HG02623 (cell line): ENCODE measurements around the gene MORN2.
"Not testable (repeated sequence)": the region's sequence is repeated elsewhere in the genome, so short reads cannot be mapped to it uniquely, and the experiment has no call there.

Source experiments
- ATAC-seq: cut with Tn5 transposase; IDR thresholded peaks from one replicate; pipeline ENCODE4 v1.9.1; 2021; ENCODE audit warnings: moderate library complexity; ENCODE audit not compliant: unreplicated experiment

The MORN2 gene

DNA sequence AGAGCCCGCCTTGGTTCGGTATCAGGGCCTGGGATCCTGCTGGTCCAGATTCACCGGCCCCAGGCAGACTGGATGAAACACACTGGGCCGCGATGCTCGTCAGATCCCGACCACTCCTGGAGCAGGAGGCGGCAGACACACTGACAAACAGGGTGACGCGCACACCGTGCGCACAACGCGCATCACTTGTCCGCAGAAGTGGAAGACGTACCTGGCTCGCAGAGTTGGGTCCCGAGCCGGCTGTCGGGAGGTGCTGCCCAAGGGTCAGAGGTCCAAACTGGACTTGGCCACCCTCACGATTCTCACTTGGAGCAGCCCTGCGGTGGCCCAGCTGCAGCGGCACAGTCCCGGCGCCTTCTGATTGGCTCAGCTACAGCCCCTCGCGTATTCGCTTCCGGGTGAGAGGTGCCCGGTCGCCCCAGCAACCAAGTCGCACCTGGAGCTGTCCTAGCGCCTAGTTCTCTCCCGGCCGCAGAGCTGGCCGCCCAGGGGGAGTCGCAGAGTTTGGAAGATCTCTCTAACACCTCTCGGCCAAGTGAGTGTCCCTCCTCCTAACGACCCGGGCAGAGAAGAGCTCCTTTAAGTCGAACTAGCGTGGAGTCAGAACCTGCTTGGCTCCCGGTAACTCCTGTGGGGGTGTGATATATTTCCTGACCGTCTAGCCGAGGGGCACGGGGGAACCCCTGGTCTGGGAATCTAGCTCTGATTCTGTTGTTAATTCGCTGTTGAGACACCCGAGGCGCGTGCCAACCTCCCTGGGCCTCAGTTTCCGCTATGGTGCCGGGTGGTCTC is at the start of gene MORN2, which contains the start of gene DHX57:
TSS of gene MORN2 (plus strand) at position 401 of the 792 bp plus-strand sequence.
TSS of gene DHX57 (minus strand) at position 359 of the 792 bp plus-strand sequence. CDS start 7,529 bp downstream, outside the sequence.
- peak; percentile 100 for ATAC-seq

GRCh38 chr2:38827539-38828145 is 48.1 kb upstream of the MORN2 start:
- ATAC-seq = not testable (repeated sequence)

DNA sequence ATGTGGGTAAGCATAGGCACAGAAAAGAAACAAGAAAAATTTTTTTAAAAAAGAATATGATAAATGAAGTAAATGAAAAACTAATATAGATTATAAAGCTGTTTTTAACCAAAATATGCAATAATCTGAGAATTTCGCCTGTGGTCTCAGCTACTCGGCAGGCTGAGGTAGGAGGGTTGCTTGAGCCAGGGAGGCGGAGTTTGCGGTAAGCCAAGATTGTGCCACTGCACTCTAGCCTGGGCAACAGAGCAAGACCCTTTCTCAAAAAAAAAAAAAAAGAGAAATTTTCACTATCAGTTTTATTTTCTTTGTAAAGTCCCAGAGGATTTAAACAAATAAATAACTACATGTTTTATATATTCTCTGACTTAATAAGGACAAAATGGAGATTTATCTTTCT is 47.3 kb upstream of the MORN2 start:
- no peak for ATAC-seq

DNA sequence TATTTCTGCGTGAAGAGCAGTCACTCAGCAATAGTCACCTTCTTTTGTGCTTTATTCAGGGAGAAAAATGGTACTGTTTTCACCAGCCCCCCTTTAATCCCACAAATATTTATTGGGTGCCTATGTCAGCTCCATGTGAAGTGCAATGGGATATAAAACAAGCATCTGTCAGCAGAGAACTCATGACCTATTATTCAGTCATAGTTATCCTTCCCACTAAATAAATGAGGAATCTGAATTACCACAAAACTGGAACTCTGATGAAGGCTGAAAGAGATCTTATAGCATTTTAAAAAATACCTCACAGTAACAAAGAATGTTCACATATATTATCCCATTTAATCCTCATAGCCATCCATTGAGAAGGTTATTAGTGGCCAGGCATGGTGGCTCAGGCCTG is 45.8 kb upstream of the MORN2 start:
- no peak for ATAC-seq

GRCh38 chr2:38830526-38831159 is 45.1 kb upstream of the MORN2 start:
- no peak for ATAC-seq

- ATAC-seq = no peak
Measured at GRCh38 chr2:38835015-38835601, 40.7 kb upstream of the MORN2 start.

DNA sequence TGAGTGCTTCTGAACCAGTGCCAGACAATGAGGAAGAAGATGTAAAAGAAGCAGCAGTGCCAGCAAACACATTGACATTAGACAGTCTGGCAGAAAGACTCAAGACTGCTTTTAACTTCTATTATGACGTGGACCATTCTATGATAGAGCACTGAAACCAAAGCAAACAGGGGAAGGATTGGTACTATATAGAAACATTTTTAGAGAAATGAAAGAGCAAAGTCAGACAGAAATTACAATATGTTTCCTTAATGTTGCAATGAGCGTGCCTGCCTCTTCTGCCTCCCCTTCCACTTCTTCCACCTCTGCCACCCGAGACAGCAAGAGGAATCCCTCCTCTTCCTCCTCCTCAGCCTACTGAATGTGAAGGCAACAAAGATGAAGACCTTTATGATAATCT is 39.8 kb upstream of the MORN2 start:
- peak; percentile 81 for ATAC-seq

GRCh38 chr2:38836791-38837190 is 39.0 kb upstream of the MORN2 start:
- no peak for ATAC-seq

DNA sequence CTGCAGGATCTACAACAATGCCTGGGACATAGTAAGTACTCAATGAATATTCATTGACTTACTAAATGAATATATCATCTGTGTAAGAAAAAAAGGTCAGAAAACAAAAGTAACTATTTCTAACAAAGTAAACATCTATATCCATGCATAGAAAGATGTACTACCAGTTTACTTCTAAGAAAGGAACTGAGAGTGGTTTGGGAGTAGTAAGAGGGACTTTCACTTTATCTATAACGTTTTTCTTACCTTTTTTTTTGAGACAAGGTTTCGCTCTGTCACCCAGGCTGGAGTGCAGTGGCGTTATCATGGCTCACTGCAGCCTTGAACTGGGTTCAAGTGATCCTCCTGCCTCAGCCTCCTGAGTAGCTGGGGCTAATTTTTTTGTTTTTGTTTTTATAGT is 25.7 kb upstream of the MORN2 start:
- peak; percentile 75 for ATAC-seq

GRCh38 chr2:38856165-38856564 is 19.6 kb upstream of the MORN2 start:
- no peak for ATAC-seq

DNA sequence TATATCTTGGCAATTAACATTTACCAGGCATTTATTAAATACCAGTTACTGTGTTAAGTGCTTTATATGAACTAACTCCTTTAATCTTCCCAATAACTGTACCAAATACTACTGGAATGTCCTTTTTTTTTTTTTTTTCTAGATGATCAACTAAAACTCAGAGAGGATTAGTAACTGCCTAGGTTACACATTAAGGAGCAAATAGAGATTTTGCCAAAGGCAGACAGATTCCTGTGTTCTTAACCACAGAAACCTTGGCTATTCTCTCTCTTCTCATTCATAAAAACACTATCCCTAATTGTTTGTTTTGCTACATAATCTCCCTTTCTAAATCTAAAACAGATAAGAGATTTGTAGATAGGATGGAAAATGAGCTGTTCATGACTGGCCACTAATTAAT is 13.3 kb upstream of the MORN2 start:
- no peak for ATAC-seq

GRCh38 chr2:38863061-38863695 is 12.6 kb upstream of the MORN2 start:
- no peak for ATAC-seq

DNA sequence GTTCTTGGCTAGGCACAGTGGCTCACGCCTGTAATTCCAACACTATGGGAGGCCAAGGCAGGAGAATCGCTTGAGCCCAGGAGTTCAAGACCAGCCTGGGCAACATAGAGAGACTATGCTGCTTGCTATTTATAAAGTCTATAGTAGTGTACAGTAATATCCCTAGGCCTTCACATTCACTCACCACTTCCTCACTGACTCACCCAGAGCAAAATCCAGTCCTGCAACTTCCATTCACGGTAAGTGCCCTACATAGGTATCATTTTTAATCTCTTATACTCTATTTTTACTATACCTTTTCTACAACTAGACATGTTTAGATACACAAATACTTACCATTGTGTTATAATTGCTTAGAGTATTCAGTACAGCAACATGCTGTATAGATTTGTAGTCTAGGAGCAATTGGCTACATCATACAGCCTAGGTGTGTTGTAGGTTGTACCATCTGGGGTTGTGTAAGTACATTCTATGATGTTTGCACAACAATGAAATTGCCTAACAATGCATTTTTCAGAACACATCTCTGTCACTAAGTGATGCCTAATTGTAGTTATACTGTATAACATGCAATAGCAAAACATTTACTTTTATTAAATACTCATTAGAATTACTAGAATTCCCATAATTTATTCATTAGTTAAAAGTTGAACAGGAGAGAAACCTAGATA is 8.9 kb upstream of the MORN2 start:
- ATAC-seq = no peak

DNA sequence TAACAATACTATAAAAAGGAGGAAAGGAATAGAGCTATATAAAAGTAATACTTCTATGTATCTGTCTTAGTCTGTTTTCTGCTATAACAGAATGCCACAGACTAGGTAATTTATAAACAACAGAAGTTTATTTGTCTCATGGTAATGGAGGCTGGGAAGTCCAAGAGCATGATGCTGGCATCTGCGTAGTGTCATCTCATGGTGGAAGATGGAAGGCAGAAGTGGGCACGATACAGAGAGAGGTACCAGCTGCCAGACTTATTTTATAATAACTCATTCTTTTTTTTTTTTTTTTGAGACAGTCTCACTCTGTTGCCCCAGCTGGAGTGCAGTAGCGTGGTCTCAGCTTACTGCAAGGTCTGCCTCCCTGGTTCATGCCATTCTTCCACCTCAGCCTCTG is 4.3 kb upstream of the MORN2 start:
- no peak for ATAC-seq

- no peak for ATAC-seq
Measured at GRCh38 chr2:38873763-38874162, 2.0 kb upstream of the MORN2 start.

GRCh38 chr2:38875227-38875575 is 575 bp upstream of the MORN2 start:
- no peak for ATAC-seq

DNA sequence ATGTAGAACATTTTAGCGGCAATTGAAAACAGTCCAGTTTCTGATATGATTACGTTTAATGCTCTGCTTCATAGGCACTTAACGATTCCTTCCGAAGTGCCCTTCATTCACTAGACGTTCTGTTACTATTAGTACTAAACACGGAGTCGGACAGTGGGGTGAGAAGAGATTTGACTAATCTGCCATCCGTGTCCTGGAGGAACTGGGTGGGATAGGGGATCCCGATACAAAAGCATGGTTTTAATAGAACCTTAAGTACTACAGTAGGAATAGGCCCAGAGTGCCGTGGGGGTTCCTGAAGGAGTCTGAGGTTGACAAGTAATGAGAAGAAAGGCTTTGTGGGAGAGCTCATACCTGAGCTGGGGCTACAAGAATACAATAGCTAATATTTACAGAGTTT is 631 bp downstream of the MORN2 start:
- ATAC-seq = no peak

DNA sequence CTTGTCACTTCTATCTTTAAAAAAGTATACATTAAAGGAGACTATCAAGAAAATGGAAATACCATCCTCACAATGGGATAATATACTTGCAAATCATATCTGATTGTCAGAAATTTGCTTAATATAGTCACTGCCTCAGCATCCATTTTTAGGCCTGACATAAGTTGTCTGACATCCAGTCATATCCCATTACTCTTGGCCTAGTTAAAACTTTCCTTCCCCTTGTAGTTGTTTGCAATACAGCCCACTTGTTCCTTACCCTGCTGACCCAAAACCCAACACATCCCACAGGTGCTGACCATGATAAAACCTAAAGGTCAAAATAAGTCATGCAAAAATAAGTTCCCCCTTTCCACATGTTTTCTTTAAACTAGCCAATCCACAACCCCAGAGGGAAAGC is 10.3 kb downstream of the MORN2 start:
- no peak for ATAC-seq

DNA sequence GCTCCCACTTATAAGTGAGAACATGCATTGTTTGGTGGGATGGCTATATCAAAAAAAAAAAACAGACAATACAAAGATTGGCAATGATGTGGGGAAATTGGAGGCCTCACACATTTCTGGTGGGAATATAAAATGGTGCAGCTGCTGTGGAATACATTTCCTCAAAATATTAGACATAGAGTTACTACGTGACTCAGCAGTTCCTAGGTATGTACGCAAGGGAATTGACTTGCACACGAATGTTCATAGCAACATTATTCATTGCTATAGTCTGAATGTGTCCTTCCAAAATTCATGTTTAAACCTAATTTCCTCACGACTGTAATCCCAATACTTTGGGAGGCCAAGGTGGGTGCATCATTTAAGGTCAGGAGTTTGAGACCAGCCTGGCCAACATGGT is 11.6 kb downstream of the MORN2 start:
- ATAC-seq = no peak

- no peak for ATAC-seq
Measured at GRCh38 chr2:38887902-38888554, 12.3 kb downstream of the MORN2 start.
